Fibroblast of the aortic adventitia (primary cell): ENCODE data around the gene FHIT. TPM values are rescaled to one million over a fixed set of nuclear protein-coding genes. Genes with fewer than 3 reads are reported as not detected.
"Not testable (repeated sequence)": the region's sequence is repeated elsewhere in the genome, so short reads cannot be mapped to it uniquely, and the experiment has no call there.

Experiments used
- DNase-seq: peaks from one replicate; pipeline ENCODE4 v3.0.0-alpha.2; 2010; ENCODE audit warnings: low read depth
- H3K4me3 ChIP-seq: 2 replicates; pipeline ENCODE4 v1.5.1; 2011; ENCODE audit warnings: low read depth, mild to moderate bottlenecking, control low read depth, low read length, moderate library complexity
- total RNA-seq: library from RNA; depleted of rRNA; stranded (reverse); fragments of >200 nt; gene quantifications from 2 replicates; pipeline ENCODE4 v1.2.3, GENCODE V29; 2012; ENCODE audit warnings: low replicate concordance
- TF ChIP-seq, protein P1 (sequence below): IDR thresholded peaks from 2 replicates; pipeline ENCODE4 v1.5.1; 2011; ENCODE audit warnings: mild to moderate bottlenecking, low read length, control low read depth, inconsistent platforms; ENCODE audit not compliant: insufficient read depth

The FHIT gene
- total RNA-seq, 1 donor: 1.5 TPM

DNA sequence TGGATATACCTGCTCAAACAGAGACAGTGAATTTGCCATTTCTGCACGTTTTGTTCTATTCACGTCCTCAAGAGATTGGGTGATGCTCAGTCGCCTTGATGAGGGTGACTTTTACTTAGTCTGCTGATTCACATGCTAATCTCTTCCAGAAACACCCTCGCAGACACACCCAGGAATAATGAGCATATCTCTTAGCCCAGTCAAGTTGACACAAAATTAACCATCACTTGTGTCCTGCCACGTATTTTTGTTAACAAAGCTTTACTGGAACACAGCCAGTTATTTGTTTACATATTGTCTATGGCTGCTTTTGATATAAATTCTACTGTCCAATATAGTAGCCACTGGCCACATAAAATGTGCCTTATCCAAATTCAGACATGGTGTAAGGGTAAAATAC is 218.3 kb downstream of the FHIT start:
- TF ChIP-seq, protein P1, sequence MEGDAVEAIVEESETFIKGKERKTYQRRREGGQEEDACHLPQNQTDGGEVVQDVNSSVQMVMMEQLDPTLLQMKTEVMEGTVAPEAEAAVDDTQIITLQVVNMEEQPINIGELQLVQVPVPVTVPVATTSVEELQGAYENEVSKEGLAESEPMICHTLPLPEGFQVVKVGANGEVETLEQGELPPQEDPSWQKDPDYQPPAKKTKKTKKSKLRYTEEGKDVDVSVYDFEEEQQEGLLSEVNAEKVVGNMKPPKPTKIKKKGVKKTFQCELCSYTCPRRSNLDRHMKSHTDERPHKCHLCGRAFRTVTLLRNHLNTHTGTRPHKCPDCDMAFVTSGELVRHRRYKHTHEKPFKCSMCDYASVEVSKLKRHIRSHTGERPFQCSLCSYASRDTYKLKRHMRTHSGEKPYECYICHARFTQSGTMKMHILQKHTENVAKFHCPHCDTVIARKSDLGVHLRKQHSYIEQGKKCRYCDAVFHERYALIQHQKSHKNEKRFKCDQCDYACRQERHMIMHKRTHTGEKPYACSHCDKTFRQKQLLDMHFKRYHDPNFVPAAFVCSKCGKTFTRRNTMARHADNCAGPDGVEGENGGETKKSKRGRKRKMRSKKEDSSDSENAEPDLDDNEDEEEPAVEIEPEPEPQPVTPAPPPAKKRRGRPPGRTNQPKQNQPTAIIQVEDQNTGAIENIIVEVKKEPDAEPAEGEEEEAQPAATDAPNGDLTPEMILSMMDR: no peak
- no peak for DNase-seq
- H3K4me3 ChIP-seq: no peak overlapping the region

DNA sequence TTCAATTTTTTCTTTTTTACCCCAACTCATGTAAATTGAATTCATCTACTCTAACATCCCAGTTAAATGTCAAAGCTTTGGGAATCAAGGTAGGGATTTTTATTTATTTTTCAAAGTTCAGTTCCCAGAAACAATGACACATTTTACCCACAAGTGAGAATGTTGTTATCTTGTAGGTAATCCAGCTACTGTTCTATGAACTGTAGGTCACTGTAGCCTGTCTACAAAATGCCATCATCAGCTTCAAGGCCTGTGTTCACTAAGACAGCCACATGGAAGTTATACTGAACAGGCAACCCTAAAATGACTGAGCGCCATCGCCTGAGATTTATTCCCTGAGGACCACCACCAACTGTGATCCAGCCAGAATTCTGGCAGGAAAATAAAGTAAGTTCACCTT is 219.7 kb downstream of the FHIT start:
- TF ChIP-seq, protein P1: no peak
- no peak overlapping the region for H3K4me3 ChIP-seq
- no peak for DNase-seq

DNA sequence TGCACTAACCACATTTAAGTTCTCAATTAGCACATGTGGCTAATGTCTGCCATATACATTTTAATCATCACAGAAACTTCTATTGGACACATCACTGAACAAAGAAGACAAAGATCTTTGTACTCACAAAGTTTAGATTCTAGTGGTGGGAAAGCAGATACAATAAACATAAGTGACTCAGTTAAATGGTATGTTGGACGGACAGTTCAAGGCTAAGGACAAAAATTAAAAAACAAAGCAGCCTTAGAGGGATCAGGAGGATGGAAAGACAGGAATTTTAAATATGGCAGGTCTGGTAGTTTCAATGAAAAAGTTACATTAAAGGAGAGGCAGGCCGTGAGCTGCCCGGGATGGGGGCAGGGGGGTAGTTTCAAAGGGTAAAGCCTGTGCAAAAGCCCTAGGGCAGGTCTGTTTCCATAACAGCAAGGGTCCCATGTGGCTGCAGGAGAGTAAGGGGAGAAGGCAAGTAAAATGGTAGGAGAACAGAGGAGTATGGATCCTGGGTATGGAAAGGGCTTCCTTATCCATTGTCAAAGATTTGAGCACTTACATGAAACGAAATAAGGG is 220.7 kb downstream of the FHIT start:
- H3K4me3 ChIP-seq: no peak overlapping the region
- TF ChIP-seq, protein P1: no peak
- DNase-seq: no peak

DNA sequence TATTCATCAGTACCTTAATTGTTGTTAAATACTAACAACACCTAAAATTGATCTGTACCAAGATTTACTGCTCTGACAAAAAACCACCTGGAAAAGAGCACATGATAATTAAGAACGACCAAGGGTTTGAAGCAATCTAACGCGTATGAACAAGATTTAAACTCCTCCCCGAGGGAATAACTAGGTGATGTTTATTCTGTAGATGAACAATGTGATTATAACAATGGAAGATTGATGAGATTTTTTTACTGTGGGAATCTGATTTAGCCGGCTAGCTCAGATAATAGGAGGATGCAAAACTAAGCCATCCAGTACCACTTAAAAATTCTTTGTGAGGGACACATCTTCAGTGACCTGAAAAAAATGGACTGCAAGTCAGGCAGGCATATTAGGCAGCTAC is 222.1 kb downstream of the FHIT start:
- DNase-seq: no peak
- no peak overlapping the region for H3K4me3 ChIP-seq
- TF ChIP-seq, protein P1: no peak

DNA sequence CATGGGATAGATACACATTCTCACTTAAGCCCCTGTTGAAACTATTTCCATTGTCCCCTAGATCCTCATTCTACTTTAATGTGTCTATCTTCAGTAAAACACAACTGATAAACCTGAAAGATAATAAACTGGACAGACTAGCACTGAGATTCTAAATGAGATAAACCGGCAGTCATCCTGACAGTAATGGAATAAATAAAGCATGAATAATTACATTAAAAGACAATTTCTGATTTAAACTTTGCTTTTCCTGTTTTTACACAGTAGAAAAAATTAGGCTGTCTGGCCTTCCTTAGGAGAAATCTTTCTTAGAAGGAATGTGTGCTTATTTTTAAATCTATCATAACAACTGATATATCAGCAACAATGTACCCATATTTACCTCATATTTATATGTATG is 232.4 kb downstream of the FHIT start:
- H3K4me3 ChIP-seq: no peak overlapping the region
- no peak for DNase-seq
- TF ChIP-seq, protein P1: no peak

DNA sequence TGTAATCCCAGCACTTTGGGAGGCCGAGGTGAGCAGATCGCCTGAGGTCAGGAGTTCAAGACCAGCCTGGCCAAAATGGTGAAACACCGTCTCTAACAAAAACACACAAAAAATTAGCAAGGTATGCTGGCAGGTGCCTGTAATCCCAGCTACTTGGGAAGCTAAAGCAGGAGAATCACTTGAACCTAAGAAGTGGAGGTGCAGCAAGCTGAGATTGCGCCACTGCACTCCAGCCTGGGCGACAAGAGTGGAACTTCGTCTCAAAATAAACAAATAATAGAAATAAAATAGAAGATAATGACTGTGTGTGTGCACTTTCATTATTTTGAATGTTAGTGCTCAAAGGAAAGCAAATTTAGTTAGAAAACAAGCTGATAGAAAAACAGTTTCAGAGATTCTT is 234.2 kb downstream of the FHIT start:
- not testable (repeated sequence) for H3K4me3 ChIP-seq, DNase-seq

DNA sequence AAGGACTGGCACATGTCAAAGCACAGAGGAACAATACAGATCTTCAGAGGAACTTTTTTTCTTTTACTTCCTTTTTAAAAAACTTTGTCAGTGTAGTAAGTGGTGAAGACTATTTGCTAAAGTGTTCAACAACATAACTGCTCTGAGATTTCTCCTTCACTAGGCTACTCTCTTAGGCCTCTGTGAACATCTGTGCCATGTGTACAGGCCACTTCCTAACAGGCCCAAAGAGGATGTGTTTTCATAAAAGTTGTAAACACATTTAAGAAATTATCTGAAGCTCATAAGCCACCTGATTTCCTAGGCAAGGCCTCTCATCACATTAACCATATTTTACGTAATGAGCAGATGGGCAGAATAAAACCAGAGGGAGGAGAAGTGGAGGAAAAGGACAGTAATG is 235.4 kb downstream of the FHIT start:
- DNase-seq: no peak
- H3K4me3 ChIP-seq: no peak overlapping the region

More for the DNA sequence above, 235.4 kb downstream of the FHIT start:
- TF ChIP-seq, protein P1: no peak
